BE2C (cell line): Measurements from ENCODE around the gene DHX58. TPM values are rescaled to one million over a fixed set of nuclear protein-coding genes. Genes with fewer than 3 reads are reported as not detected.

Source experiments
- DNase-seq: peaks from one replicate; pipeline ENCODE4 v3.0.0-alpha.2; 2020
- H3K27me3 ChIP-seq: fragments of 250-450 bp; sonication (Bioruptor Pico); 2 replicates; pipeline ENCODE4 v1.5.1; 2020; ENCODE audit warnings: mild to moderate bottlenecking
- H3K36me3 ChIP-seq: fragments of 250-450 bp; sonication (Bioruptor Pico); 2 replicates; pipeline ENCODE4 v1.5.1; 2020; ENCODE audit warnings: mild to moderate bottlenecking
- H3K4me1 ChIP-seq: fragments of 250-450 bp; sonication (Bioruptor Pico); 2 replicates; pipeline ENCODE4 v1.5.1; 2020
- H3K4me3 ChIP-seq: 2 replicates; pipeline ENCODE4 v1.5.1; 2011; ENCODE audit warnings: low read depth, low read length
- H3K9me3 ChIP-seq: fragments of 250-450 bp; sonication (Bioruptor Pico); 2 replicates; pipeline ENCODE4 v1.5.1; 2020
- CTCF ChIP-seq: IDR thresholded peaks from 2 replicates; pipeline ENCODE4 v1.5.1; 2012; ENCODE audit warnings: mild to moderate bottlenecking, low read depth, low read length
- polyA plus RNA-seq: library from polyadenylated mRNA; unstranded; fragments of >200 nt; gene quantifications from one replicate; pipeline ENCODE4 v1.2.1, GENCODE V29; 2012; ENCODE audit warnings: low read depth, missing spikeins; ENCODE audit not compliant: insufficient read length, insufficient read depth

DHX58 gene
- polyA plus RNA-seq: not detected

GRCh38 chr17:42112552-42113176 is at the start of gene DHX58:
Gene DHX58 (minus strand): TSS chr17:42112714. CDS start chr17:42111892, 822 bp downstream.
- no peak within 1 kb of the TSS for H3K4me3 ChIP-seq
- no peaks in the 10 kb centered on the region for H3K9me3 ChIP-seq
- H3K27me3 ChIP-seq: no peaks in the 10 kb centered on the region
- no peaks in the 10 kb centered on the region for H3K4me1 ChIP-seq
- TF ChIP-seq CTCF: no peak
- no peak for DNase-seq
- peaks cover 9% of the 10 kb centered on the region for H3K36me3 ChIP-seq

- Histone ChIP-seq H3K9me3 (no peaks in the 10 kb centered on the region), H3K36me3 (no peaks in the 10 kb centered on the region), H3K4me1 (peaks cover 11% of the 10 kb centered on the region), H3K27me3 (no peaks in the 10 kb centered on the region), H3K4me3 (no peak overlapping the region)
- no peak for DNase-seq
- no peak for TF ChIP-seq CTCF
Observed at GRCh38 chr17:42160531-42160910, 48.0 kb upstream of the DHX58 start.

GRCh38 chr17:42159796-42160530 is 47.4 kb upstream of the DHX58 start:
- no peak for TF ChIP-seq CTCF
- peaks cover 11% of the 10 kb centered on the region for H3K4me1 ChIP-seq
- no peaks in the 10 kb centered on the region for H3K27me3 ChIP-seq
- no peak overlapping the region for H3K4me3 ChIP-seq
- H3K36me3 ChIP-seq: no peaks in the 10 kb centered on the region
- DNase-seq: no peak
- H3K9me3 ChIP-seq: no peaks in the 10 kb centered on the region

GRCh38 chr17:42155614-42156045 is 43.1 kb upstream of the DHX58 start:
- H3K4me3 ChIP-seq: peak overlapping the region; percentile 53
- H3K9me3 ChIP-seq: no peaks in the 10 kb centered on the region
- DNase-seq: no peak
- no peaks in the 10 kb centered on the region for H3K36me3 ChIP-seq
- peaks cover 9% of the 10 kb centered on the region for H3K4me1 ChIP-seq
- no peak for TF ChIP-seq CTCF
- no peaks in the 10 kb centered on the region for H3K27me3 ChIP-seq

- Histone ChIP-seq H3K4me3 (peak overlapping the region; percentile 100), H3K9me3 (no peaks in the 10 kb centered on the region), H3K27me3 (no peaks in the 10 kb centered on the region), H3K4me1 (0 out of 2 replicates have a peak, but pooled peaks cover 3% of the 10 kb centered on the region), H3K36me3 (peaks cover 6% of the 10 kb centered on the region; the same call in 1 of the 2 replicates)
- DNase-seq: no peak
- no peak for TF ChIP-seq CTCF
Observed at GRCh38 chr17:42153919-42154742, 41.6 kb upstream of the DHX58 start.
